PC-3 (cell line): ENCODE data around the gene ATG9A.

Source experiments
- CTCF ChIP-seq: fragments of 300-600 bp; sonication (generic); conservative IDR thresholded peaks from 2 replicates; pipeline ENCODE4 v1.5.1; 2017; ENCODE audit warnings: antibody characterized with exemption, low read depth, mild to moderate bottlenecking, low read length
- EZH2 ChIP-seq: fragments of 300-600 bp; sonication (generic); IDR thresholded peaks from one replicate; pipeline ENCODE4 v1.6.1; 2017; ENCODE audit warnings: antibody characterized with exemption, mild to moderate bottlenecking, low read length; ENCODE audit not compliant: unreplicated experiment

- no peak for TF ChIP-seq CTCF
- TF ChIP-seq EZH2: no peak
These were observed 47.9 kb downstream of the ATG9A start for GRCh38 chr2:219181531-219181930.
